Measurements from ENCODE around the gene RHOT2.
A peak's percentile ranks its signal among the peaks of the same experiment; 100 is the strongest.
"Not testable (repeated sequence)": the region's sequence is repeated elsewhere in the genome, so short reads cannot be mapped to it uniquely, and the experiment has no call there.

Gene RHOT2

DNA sequence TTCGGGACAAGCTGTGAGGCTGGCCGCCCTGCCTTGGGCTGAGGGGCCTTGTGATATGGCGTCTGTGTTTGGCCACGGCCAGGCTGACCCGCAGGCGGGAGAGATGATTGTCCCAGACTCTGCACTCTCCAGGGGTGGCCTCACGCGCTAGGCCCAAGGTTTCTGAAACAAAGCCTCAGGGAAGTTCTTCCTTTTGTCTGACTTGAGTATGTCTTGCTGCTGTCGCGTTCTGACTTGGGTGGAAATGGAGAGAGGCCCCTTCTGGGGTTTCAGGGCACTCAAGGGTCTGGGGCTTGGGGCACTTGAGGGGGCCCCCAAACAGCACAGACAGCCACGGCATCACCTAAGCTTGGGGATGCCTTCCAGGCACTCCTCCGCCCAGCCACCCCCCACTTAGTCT, 43.2 kb downstream of the RHOT2 start:
- no peak overlapping the region for H3K4me3 ChIP-seq (ENCODE audit: low read depth, low read length)
- TF ChIP-seq, protein P1, sequence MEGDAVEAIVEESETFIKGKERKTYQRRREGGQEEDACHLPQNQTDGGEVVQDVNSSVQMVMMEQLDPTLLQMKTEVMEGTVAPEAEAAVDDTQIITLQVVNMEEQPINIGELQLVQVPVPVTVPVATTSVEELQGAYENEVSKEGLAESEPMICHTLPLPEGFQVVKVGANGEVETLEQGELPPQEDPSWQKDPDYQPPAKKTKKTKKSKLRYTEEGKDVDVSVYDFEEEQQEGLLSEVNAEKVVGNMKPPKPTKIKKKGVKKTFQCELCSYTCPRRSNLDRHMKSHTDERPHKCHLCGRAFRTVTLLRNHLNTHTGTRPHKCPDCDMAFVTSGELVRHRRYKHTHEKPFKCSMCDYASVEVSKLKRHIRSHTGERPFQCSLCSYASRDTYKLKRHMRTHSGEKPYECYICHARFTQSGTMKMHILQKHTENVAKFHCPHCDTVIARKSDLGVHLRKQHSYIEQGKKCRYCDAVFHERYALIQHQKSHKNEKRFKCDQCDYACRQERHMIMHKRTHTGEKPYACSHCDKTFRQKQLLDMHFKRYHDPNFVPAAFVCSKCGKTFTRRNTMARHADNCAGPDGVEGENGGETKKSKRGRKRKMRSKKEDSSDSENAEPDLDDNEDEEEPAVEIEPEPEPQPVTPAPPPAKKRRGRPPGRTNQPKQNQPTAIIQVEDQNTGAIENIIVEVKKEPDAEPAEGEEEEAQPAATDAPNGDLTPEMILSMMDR (IDR thresholded peaks at IDR 0.05; ENCODE audit: borderline replicate concordance, insufficient read depth, low read depth, low read length), result no peak

DNA sequence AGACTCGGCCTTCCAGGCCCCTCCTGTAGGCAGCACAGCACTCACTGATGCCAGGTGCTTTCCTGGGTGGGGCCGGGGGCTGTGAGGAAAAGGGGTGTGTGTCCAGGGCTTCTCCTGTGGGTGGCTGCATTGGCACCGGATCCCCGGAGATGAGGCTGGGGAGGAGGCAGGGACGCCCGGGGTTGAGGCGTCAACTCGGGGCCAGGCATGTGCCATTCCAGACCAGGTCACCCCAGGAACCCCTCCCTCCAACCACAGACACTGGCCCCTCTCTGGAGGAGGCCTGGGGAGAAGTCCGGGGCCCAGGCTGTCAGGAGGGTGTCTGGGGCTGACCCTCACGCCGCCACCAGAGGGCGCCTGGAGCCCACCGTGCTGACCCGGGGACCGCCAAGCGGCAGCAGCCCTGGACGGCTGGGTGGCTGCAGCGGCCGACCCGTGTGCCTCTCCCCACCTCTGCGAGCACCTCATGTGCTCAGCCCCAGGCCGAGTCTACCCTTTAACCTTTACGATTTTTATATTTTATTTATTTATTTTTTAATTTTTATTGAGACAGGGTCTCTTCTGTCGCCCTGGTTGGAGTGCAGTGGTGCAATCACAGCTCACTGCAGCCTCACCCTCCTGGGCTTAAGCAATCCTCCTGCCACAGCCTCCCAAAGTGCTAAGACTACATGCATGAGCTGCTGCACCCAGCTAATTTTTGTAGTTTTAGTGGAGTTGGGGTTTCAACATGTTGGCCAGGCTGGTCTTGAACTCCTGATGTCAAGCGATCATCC, 43.8 kb downstream of the RHOT2 start:
- TF ChIP-seq, protein P1 (IDR thresholded peaks at IDR 0.05; ENCODE audit: borderline replicate concordance, insufficient read depth, low read depth, low read length), result peak; percentile 94
- H3K4me3 ChIP-seq (ENCODE audit: low read depth, low read length), result no peak overlapping the region

DNA sequence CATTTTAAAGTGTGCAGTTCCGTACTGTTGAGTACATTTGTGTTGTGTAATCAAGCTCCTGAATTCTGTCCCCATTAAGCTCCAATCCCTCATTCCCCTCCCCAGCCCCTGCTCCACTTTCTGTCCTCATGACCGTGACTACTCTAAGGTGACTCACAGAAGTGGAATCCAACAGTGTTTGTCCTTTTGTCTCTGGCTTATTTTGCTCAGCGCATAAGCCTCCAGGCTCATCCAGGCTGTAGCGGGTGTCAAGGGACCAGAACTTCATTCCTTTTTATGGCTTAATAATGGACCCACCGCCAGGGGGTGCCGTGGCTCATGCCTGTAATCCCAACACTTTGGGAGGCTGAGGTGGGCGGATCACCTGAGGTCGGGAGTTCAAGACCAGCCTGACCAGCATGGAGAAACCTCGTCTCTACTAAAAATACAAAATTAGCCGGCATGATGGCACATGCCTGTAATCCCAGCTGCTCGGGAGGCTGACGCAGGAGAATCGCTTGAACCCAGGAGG, 44.9 kb downstream of the RHOT2 start:
- TF ChIP-seq, protein P1 (IDR thresholded peaks at IDR 0.05; ENCODE audit: borderline replicate concordance, insufficient read depth, low read depth, low read length), result peak; percentile 43; the same call in 1 of the 2 replicates

DNA sequence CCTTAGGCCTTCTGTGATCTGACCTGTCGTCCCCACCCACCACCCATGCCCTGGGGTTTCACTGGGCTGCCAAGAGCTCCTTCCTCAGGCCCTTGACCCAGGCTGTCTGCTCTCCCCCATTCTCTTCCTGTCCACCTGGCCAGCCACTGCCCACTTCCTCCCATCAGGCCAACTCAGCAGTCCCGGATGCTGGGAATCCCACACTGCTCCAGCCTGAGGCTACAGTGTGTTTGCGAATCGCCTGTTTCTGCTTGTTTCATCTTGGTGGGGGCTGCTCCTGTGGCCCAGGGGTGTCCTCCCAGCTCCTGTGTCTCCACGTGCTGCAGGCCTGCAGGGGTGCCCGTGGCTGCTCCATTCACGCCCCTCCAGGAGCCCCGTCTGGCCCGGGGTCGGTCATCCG, 46.1 kb downstream of the RHOT2 start:
- no peak overlapping the region for H3K4me3 ChIP-seq (ENCODE audit: low read depth, low read length)
- TF ChIP-seq, protein P1 (IDR thresholded peaks at IDR 0.05; ENCODE audit: borderline replicate concordance, insufficient read depth, low read depth, low read length), result no peak

More for the DNA sequence above, 44.9 kb downstream of the RHOT2 start:
- H3K4me3 ChIP-seq (ENCODE audit: low read depth, low read length), result not testable (repeated sequence)

DNA sequence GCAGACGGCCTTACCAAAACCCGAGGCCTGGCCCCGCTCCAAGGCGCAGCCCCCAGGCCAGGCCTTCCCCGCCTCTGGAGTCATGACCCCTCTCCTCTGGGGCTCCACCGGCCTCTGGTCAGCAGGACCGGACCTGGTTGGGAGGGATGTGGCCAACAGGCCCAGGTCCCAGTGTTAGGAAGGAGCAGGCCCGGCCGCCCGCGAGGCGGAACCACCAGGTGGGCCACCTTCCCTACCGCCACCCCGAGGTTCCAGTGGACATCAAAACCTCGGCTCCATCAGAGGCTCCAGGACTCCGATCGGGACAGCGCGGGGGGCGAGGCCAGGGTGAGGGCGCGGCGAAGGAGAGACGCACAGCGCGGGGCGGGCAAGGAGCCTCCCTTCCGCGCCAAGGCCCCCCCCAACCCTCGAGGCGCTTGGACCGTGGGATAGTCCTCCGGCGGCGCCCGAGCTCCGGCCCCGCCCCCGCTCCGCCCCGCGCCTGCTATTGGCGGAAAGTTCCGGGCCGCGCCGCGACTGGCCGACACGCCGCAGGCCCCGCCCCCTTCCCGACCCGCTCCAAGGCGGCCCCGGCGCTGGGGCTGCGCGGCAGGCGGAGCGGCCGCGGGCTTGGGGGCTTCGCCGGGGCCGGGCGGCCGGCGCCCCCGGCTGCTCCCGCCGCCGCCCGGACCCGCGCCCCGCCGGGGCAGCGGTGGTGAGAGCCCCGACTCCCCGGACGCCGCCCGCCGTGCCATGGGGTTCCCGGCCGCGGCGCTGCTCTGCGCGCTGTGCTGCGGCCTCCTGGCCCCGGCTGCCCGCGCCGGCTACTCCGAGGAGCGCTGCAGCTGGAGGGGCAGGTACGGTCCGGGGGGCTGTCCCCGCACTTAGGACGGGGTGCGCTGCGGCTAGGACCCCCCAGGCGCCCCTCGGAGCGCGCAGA, 46.9 kb downstream of the RHOT2 start, which contains the start of gene METRN:
Gene METRN, plus strand, starts transcription at position 561 of the 919 bp plus-strand sequence. Its CDS starts 172 bp downstream, at position 733.
- H3K4me3 ChIP-seq (ENCODE audit: low read depth, low read length), result peak within 1 kb of the TSS; percentile 45
- TF ChIP-seq, protein P1 (IDR thresholded peaks at IDR 0.05; ENCODE audit: borderline replicate concordance, insufficient read depth, low read depth, low read length), result no peak

GRCh38 chr16:715477-716199, 47.7 kb downstream of the RHOT2 start:
- TF ChIP-seq, protein P1 (IDR thresholded peaks at IDR 0.05; ENCODE audit: borderline replicate concordance, insufficient read depth, low read depth, low read length), result peak; percentile 7; the same call in 1 of the 2 replicates
- H3K4me3 ChIP-seq (ENCODE audit: low read depth, low read length), result peak overlapping the region; percentile 45

All from GM12875 (cell line).